GM21447 (cell line): ENCODE data around the gene TRAP1.
A peak's percentile ranks its signal among the peaks of the same experiment; 100 is the strongest.
"Not testable (repeated sequence)": the region's sequence is repeated elsewhere in the genome, so short reads cannot be mapped to it uniquely, and the experiment has no call there.

Experiments
- ATAC-seq: cut with Tn5 transposase; IDR thresholded peaks from one replicate; pipeline ENCODE4 v1.9.1; 2021; ENCODE audit not compliant: unreplicated experiment

The TRAP1 gene

DNA sequence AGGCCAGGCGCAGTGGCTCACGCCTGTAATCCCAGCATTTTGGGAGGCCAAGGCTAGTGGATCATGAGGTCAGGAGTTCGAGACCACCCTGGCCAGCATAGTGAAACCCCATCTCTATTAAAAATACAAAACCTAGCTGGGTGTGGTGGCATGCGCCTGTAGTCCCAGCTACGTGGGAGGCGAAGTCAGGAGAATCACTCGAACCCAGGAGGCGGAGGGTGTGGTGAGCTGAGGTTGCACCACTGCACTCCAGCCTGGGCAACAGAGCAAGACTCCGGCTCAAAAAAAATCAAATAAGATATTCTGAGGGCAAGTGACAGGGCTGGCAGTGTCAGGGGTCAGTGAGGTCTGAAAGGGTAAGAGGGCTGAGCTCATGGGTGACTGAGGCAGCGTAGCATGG, 2.9 kb downstream of the TRAP1 start:
- ATAC-seq = not testable (repeated sequence)

DNA sequence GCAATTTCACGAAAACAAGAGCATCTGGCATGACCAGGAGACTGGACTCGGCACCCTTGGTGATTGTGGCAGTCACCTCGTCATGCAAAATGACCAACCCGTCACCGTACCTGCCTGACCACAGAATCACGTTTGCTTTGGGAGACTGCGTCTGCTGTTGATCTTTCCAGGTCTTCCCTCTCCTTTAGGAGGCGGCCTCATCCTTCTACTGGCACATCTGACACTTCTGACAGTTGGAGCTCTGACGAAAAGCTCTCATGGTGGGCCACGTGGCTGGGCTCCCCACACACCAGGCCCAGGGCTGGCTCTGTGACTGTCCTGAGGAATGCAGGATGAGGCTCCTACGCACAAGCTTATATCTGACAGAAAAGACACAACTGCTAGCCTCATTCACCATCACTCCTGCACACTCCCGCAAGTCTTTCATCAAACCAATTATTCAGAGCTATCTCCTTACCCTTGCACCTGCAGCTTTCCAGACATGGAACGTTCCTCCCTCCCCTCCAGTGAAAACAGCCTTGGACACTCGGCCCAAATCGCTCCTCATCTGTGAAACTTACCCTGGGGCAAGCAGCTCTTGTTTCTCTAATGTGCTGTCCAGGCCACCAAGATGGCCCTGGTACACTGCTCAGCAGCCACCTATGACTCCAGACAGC, 3.6 kb downstream of the TRAP1 start:
- no peak for ATAC-seq

DNA sequence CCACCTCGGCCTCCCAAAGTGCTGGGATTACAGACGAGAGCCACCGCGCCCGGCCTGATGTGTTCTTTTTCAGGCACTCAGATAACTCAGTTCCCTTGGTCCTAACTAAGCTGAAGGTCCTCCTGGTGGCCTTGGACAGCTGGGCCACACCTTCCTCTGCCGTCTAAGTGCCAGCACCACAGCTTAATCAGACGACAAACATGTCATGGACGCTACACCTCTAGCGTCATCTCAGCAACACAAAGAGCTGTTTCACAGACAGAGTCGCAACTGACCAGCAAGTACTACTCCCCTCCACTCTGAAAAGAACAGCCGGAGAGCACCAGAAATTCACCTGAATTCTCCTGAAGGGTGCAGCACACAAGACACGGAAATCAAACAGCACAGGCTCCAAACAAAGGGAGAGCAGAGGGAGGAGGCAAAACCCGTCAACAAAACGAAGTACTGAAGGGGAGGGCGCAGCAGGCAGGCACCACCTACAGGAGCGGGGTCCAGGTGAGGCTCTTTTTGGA, 4.4 kb downstream of the TRAP1 start:
- no peak for ATAC-seq

DNA sequence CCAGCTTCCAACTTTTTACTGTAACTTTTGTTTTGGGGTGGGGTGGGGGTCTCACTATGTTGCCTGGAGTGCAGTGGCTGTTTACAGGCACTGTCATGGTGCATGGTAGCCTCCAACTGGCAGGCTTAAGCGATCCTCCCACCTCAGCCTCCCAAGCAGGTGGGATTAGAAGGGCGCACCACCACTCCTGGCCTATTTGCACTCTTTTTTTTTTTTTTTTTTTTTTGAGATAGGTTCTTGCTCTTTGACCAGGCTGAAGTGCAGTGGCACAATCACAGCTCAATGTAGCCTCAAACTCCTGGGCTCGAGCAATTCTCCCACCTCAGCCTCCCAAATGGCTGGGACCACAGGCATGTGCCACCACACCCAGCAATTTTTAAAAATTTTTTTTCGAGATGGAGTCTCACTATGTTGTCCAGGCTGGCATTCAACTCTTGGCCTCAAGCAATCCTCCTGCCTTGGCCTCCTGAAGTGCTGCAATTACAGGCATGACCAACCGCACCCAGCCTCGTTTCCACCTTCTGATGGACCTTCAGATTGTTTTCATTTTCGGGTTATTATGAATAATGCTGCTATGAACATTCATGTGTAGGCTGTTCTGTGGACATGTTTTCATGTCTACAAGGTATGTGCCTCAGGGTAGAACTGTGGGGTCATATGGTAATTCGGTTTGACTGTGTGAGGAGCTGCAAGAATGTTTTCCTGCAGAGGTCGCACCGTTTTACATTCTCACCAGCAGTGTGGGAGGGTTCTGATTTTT, 10.9 kb downstream of the TRAP1 start:
- no peak for ATAC-seq

DNA sequence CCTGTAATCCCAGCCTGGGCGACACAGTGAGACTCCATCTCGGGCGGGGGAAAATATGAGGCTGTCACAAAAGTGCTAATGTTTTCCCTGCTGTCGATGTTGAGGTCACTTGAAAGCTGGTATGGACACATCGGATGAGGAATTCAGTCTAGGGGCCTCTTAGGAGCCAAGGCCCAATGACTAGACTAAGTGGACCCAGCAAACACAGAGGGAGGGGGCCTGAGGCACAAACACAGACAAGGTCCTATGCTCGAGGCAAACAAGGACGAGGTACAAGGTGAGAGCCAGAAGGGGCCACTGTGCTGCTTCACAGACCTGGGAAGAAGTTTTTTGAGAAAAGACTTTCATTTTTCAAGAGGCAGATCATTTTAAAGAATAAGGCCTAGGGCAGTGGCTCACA, 15.2 kb downstream of the TRAP1 start:
- no peak for ATAC-seq

DNA sequence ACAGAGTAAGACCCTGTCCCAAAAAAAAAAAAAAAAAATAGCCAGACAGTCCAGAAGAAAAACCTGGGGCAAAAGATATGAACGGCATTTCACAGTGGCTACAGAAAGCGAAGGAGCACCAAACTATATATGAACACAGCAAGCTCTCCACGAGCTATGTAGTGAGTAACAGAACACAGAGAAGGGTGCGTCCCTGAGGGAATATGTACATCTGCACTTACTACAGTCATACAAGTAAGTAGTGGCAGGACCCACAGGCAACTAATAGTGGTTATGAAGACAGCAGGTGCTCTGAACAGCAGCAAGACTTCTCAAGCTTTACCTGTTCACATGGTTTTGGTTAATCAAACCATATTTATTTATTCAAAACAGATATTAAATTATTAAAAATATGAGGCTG, 15.8 kb downstream of the TRAP1 start:
- no peak for ATAC-seq

DNA sequence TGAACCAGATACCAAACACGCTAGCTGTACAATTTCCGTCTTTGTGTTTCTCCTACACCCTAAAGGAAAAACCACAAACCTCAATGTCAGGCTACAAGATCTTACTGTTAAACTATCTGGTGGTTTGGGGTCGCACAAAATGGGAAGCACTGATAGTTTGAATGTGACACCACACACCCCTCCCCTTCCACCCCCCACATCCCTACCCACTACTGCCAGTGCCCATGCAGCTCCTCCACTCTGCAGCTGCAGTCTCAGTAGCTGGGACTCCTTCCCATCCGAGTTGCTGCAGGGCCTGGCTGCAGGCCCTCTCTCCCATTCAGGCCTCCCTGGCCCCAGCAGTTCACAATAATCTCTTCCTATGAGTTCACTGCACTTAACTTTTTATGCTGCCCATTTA, 18.4 kb downstream of the TRAP1 start:
- no peak for ATAC-seq

DNA sequence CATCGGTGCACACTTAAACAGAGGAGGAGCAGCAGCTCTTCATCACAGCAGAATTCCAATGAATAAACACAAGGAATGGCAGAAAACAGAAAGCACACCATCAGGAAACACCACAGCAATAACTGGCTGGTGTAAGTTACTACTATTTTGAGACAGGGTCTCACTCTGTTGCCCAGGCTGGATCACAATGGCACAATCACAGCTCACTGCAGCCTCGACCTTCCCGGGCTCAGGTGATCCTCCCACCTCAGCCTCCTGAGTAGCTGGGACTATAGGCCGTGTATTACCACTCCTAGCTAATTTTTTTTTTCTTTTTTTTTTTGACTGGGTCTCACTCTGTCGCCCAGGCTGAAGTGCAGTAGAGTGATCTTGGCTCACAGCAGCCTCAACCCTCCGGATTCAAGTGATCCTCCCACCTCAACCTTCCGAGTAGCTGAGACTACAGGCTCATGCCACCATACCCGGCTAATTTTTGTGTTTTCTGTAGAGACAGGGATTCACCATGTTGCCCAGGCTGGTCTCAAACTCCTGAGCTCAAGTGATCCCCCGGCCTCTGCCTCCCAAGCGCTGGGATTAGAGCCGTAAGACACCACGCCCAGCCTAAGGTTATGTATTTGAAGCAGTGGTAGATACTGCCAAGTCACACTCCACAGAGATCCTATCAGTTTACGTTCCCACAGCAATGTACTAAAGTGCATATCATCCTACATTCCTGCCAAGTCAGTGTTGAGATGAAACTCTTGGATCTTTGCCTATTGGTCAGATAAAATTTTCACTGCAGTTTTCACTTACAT, 20.7 kb downstream of the TRAP1 start:
- ATAC-seq = no peak

DNA sequence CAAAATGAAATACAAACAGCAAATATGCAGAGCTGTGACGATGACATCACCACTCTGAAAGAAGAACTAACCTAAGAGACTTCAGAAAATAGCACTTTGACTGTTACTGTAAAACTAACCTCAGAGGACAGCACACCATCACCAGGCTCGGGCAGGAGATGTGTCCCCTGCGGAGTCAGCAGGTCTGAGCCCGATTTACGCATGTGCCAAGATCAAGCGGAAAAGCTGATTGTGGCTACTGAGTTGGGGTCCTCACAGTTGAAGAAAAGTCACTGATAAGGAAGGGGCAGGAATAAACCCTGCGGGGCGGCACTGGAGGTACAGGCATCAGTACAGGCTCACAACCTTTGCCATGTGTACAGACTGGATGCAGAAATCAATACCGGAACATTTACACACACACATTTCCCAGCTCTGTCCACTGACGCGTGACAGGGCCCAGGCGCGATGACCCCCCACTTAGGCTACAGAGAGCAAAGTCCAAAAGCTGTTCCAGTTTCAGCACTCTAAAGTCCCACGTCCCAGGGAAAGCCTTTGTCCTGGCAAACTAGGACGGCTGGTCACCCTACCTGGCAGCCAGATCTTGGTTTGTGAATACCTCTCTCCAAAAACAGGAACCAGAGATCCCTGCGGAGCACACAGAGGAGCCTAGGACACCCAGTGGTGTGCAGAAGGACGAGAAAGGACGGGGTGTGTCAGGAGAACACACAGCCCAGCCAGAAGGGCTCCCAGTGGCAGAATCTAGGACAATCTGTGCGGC, 21.5 kb downstream of the TRAP1 start:
- ATAC-seq = no peak

DNA sequence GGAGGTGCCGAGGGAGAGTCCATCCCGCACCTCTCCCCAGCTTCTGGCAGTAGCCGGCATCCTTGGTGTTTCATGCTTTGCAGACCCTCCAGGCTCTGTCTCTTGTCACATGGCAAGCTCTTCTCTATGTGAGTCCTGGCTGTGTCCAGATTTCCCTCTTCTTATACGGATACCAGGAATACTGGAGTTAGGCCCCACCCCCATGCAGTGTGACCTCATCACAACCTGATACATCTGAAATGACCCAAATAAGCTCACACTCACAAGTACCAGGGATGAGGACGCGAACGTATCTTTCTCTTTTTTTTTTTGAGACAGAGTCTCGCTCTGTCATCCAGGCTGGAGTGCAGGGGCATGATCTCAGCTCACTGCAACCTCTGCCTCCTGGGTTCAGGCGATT, 23.3 kb downstream of the TRAP1 start:
- no peak for ATAC-seq

DNA sequence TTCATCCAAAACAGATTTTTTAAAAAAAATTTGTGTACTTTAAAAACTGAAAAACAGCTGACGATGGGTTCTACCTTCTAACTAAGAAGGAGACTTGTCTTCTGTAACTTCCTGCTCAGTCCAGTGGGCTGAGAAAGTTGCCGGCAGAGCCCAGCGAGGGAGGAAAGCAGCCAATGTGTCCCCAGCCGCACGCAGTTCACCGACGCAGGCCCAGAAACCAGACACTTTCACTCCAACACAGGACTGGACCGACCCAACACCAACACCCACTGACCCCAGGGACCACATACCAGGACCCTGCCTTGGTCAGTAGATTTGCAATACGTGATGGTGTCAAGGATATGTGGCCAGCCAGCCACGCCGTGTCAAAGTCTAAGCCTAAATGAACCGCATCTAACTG, 25.6 kb downstream of the TRAP1 start:
- ATAC-seq = no peak

DNA sequence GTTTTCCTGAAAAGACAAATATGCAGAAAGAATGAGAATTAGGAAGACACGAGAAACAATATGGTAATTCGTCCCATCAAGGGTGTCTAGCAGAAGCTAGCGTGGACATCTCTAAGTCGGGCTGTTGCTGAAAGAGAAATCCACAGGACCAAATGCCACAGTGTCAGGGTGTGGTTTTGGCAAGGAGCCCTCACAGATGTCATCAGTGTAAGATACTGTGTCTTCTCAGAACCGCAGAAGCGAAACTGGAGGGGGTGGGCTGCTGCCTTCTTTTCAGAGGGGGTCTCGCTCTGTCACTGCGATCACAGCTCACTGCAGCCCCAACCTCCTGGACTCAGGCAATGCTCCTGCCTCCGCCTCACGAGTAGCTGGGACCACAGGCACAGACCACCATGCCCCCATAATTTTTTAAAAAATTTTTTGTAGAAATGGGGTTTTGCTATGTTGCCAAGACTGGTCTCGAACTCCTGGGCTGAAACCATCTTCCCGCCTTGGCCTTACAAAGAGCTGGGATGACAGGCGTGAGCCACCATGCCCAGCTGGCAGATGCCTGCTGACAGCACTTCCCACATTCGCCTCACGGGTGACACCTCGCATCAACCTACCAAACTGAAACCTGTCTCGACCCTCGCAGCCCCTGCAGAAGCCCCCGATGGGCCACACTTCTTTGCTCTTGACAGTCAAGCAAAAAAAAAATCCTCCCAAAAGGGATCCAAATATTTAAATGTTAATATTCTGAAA, 26.2 kb downstream of the TRAP1 start:
- ATAC-seq = no peak

DNA sequence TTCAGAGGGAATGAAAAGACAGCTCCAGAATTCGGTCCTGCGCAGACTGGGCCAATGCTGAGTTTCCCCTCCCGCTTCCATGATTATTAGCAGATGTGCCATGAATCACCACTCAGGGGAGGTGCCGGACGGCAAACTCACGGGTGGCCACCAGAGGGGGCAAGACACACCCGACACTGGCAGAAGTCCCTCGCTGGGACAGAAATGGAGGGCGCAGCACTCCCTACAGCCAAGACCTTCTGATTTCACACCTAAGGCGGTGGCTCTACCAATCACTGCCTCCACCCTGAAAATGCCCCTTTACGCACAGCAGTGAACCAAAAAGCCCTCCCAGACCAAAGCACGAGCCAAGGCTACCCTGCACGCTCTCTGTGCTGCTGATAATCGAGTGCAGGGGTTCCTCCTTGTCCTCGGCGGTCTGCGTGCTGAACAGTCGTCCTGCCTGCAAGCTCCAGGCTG, 26.8 kb downstream of the TRAP1 start:
- ATAC-seq = peak; percentile 81

DNA sequence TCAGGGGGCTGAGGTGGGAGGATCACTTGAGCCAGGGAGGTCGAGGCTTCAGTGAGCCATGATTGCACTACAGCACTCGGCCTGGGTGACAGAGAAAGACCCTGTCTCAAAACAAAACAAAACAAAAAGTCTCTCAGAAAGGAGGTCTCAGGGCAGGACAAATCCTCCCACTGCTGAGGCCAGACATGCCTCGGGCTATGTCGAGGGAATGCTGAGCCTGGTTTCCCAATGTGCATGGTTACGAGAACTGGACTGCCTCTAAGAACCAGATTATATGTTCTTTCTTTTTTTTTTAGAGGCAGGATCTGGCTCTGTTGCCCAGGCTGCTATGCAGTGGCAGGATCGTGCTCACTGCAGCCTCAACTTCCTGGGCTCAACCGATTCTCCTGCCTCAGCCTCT, 27.6 kb downstream of the TRAP1 start:
- ATAC-seq = no peak

DNA sequence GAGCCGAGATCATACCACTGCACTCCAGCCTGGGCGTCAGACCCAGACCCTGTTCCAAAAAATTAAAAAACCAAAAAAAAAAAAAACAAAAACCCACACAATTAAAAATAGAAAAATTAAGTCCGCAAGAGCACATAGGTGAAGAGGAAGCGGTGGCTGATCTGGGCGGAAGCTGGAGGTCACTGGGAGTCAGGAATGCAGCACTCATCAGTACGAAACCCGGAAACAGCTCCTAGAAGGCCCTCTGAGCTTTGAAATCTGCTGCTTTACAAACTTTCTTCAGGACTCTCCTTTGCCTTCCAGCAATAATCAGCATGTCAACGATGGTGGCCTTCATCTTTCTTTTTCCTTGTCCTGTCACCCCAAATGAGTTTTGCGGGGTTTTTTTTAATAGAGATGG, 29.5 kb downstream of the TRAP1 start:
- ATAC-seq = no peak

DNA sequence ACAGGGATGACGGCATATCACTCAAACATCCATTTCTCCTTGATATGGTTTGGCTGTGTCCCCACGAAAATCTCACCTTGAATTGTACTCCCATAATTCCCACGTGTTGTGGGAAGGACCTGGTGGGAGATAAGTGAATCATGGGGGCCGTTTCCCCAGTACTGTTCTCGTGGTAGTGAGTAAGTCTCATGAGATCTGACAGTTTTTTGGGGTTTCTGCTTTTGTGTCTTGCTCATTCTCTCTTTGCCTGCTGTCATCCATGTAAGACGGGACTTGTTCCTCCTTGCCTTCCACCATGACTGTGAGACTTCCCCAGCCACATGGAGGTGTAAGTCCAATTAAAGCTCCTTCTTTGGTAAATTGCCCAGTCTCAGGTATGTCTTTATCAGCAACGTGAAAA, 30.3 kb downstream of the TRAP1 start:
- no peak for ATAC-seq

DNA sequence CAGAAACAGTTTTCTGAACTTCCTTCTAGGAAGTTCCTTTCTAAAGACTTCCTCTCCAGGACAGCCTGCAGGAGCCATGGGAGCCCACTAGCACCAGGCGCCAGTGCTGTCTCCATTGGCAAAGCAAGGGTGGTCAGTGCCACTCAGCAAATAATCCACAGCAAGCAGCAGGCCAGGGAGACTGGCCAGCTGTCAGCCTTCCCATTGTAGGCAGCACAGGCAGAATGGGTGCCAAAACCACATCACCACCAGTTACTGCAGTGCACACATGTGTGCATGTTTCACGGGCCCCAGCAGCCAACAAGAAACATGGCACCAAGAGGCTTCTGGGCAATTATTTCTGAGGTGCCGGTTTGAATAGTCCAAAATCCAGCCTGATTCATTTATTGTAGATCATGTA, 36.1 kb downstream of the TRAP1 start:
- ATAC-seq = no peak

DNA sequence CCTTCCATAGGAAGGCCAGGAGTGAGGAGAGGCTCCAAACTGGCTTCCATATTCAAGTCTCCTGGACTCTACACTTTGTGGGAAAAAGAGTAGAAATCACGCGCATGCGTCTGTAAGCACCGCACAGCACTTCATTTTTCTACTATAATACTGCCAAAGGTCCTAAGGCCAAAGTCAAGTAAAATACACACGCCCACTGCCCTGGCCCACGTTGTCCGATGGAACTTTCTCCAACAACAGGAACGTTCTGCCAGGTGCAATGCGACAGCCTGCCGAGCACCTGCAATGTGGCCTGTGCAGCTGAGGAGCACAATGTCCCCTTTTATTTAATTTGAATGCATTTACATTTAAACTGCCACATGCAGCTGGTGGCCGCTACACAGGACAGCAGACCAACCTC, 39.3 kb downstream of the TRAP1 start:
- ATAC-seq = no peak

DNA sequence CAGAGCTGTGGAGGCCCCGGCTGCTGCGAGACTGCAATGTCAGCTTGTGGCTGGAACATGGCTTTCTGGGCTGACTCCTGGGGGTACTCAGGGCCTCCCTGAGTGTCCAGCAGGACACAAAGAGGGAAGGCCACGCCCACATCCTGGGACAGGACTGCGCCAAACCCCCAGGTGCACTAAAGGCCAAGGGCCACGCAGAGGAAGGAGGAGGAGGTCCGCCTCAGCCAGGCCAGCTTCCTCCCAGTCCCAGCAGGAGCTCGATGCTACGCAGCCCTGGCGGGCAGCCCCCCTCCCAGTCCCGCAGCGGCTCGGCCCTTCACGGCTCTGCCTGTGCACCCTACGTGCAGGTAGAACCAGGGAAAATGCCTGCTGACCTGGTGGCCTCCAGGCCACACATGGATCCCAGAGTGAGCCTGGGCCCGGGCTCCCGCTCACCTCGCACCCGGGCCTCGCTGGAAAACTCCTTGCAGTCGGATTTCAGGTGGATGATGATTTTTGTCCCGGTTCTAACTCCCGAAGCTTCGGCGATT, 41.7 kb downstream of the TRAP1 start:
- ATAC-seq = no peak
